H54 (cell line): Measurements from ENCODE around the gene PRPF6.
"Not testable (repeated sequence)": the region's sequence is repeated elsewhere in the genome, so short reads cannot be mapped to it uniquely, and the experiment has no call there.

Source experiments
- DNase-seq: peaks from one replicate; pipeline ENCODE4 v3.0.0; 2011; ENCODE audit warnings: low spot score, mixed read lengths; ENCODE audit not compliant: insufficient read length
- FAIRE-seq: peaks from 3 replicates; lab custom pipeline; 2011; peaks lifted over from hg19 to GRCh38; lab: Jason Lieb, UNC
- POLR2A ChIP-seq: IDR thresholded peaks from 2 replicates; pipeline ENCODE4 v1.6.1; 2011; ENCODE audit warnings: low read depth, mild to moderate bottlenecking, low read length

Gene PRPF6

DNA sequence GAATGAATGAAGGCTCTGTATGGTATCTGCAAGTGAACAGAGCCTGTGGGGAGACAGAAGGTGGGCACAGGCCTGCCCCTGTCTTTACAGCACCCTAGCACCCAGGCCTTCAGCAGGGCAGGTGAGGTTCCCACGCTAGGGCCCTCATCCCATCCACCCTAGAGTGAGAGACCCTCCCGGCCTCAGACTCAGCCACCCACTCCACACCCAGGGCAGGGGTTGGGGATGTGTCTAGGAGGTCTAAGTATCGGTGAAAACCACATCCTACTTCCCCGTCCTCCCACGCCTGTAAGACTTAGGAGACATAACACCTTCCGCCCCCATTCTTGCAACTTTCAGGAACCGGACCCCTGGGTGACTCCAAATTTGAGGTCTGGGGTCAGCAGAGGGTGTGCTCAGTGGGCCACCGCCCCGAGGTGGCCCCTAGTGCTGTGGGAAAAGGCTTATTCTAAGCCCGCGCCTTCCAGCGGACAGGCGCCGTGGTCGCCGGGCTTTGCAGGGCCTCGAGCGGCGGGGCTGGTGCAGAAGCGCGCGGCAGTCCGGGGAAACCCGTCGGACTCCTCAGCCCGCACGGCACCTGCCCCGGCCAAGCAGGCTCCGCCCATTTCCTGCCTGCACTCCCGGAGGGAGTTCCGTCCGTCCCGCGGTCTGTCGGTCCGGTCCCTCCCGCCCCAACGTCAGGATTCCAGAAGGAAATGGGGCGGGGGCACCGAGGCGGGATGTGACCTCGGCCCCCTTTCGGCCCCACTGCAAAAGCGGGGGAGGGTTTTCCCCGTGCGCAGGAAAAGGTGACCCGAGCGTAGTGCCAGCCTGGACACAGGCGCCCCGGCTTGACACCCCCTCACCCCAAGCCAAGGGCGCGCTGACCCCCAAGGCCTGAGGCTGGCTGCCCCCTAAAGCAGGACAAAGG is 2.4 kb upstream of the PRPF6 start:
- DNase-seq (peak; percentile 56), FAIRE-seq (no peak)
- TF ChIP-seq POLR2A = no peak; the same call in 1 of the 2 replicates

GRCh38 chr20:63979229-63979556 is 1.7 kb upstream of the PRPF6 start:
- TF ChIP-seq POLR2A = no peak
- DNase-seq (no peak), FAIRE-seq (no peak)

DNA sequence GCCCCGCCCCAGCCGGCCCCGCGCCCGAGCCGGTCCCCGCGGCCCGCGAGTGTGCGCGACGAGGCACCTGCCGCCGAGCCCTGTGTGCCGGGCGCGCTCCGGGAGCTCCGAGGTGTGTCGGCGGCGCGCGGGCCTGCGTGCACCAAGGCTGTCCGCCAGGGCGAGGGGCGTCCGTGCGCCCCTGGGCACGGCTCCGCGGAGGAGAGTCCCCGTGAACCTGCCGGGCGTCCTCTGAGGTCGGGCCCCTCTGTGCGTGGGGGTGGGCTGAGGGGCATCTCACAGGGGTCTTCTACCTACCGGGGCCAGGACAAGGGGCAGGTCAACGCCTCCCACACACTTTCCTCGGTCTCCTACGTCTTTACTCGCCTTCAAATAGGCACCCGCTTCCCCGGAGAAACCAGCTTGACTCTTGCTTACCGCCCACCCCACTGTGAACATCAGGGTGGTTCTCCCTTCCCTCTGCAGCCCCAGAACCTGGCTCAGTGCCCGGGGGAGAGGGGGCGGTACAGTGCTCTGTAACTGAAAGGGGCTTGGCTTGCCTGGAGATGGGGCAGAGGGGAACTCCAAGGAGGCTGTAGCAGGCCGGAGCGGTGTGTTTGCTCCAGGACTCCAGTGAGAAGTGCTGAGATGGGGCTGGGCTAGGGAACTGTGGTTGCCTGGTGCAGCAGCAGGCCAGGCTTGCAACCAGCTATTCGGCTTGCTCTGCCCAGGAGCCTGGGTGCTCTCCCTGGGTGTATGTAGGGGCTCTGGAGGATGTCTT is 1.2 kb upstream of the PRPF6 start, which contains the start of gene SAMD10:
Gene SAMD10, minus strand, starts transcription at position 86 of the 760 bp plus-strand sequence. CDS start 175 bp downstream, outside the sequence.
- DNase-seq = peak; percentile 52
- TF ChIP-seq POLR2A = no peak
- FAIRE-seq = no peak

DNA sequence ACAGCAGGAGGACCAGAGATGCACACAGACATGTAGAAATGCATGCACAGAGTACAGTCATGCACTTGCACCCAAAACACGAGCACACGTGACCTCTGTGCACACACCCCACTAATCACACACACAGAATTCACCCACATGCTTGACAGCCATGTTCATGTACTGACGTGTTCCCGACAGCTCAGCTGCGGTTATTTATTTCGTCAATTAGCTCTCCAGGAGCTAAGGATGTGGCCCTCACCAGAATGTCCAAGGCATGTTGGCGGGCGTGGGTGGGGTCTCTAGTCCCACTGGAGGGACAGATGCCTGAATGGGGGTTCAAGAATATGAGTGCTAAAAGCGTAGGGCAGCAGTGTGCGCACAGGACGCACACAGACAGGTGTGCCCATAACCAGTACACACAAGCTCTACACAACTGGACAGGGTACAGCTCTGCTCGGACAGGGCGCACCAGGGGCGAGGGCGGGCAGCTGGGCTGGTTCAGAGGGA is 571 bp upstream of the PRPF6 start:
- no peak for FAIRE-seq
- no peak for TF ChIP-seq POLR2A
- no peak for DNase-seq

DNA sequence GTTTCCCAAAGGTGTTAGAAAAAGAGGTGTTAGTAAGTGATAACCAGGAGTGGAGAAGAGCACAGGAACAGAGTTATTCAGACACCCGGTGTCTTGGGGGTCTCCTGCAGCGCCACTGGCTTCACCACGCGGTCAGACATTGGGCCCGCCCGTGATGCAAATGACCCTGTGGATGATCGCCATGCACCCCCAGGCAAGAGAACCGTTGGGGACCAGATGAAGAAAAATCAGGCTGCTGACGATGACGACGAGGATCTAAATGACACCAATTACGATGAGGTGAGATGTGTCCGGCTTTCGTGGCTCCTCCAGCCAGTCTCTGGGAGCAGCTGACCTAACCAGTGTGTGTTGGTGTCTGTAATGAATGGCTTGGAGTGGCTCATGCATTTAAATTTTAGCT is 2.0 kb downstream of the PRPF6 start:
- DNase-seq = no peak
- TF ChIP-seq POLR2A = no peak

DNA sequence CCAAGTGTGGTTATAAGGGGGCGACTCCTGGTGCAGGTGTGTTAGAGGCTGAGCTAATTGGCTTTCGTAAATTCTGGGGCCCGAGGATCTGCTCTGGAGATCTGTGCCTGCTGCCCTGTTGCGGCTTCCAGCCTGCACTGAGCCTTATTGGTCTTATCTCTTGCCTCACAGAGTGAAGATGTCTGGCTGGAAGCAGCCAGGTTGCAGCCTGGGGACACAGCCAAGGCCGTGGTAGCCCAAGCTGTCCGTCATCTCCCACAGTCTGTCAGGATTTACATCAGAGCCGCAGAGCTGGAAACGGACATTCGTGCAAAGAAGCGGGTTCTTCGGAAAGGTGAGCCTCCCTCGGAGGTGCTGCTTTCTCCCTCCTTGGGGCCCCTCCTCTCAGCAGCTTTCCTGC is 20.0 kb downstream of the PRPF6 start:
- FAIRE-seq (no peak), DNase-seq (no peak)
- TF ChIP-seq POLR2A = no peak

More for the DNA sequence above, 2.0 kb downstream of the PRPF6 start:
- FAIRE-seq = no peak

- FAIRE-seq = no peak
- no peak for TF ChIP-seq POLR2A
- no peak for DNase-seq
Observed at GRCh38 chr20:64001607-64002011, 20.7 kb downstream of the PRPF6 start.

DNA sequence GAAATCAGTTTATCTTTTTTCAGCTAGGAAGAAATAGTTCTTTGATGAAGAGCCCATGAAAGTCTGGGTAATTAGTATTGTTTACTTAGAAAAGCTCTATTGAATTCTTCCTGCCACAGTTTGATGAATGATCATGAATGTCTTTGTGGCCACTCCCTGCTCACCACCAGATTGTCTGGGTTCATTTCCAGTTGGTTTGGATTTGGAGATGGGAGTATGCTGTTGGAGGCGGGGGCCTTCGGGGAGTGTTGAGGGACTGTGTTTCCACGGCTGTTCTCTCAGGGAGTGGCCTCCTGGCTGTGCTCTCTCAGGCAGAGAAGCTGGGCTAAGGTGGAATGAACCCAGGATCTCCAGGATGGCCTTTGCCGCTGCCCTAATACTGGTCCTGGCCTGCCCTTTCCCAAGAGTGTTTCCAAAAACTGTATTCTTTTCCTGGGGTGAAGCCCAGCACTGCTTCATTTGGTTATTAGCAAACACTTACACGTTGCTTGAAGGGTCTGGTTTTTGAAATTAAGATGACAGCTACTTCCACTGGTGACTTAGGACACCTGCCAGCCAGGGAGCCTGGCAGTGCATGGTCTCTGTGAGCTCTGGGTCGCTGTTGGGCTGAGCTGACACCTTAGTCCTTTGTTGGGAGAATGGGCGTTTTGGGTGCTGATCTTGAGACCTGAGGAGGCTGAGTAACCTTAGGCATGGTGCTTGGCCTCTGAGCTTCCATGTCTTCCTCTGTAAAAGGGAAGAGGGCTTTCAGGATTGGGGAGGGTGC is 23.2 kb downstream of the PRPF6 start:
- DNase-seq = no peak
- no peak for TF ChIP-seq POLR2A
- FAIRE-seq = no peak

DNA sequence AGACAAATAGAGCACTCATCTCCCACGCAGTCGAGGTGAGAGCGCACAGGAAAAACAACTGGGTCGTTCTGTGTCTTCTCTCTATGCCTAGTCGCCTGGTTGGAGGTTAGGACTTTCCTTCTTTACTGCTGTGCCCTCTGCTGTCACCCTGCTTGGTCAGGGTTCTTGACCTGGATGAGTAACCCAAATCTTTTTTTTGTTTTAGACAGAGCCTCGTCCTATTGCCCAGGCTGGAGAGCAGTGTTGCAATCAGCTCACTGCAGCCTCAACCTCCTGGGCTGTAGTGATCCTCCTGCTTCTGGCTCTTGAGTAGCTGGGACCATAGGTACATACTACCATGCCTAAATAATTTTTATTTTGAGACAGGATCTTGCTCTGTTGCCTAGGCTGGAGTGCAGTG is 24.5 kb downstream of the PRPF6 start:
- no peak for DNase-seq
- no peak for FAIRE-seq
- TF ChIP-seq POLR2A = no peak

DNA sequence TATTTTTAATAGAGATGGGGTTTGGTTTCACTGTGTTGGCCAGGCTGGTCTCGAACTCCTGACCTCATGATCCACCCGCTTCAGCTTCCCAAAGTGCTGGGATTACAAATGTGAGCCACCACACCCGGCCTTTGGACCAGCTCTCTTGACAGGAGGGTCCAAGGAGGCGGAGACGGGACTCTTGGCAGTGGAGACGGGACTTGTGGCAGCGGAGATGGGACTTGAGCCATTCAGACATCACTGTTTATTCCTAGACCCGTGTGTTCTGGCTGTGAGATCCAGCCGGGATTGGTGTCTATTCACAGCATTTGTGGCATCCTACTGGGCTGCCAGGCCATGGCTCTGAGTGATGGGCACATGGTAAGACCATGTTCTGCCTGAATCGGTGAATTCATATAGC is 25.6 kb downstream of the PRPF6 start:
- FAIRE-seq (no peak), DNase-seq (no peak)
- TF ChIP-seq POLR2A = no peak

DNA sequence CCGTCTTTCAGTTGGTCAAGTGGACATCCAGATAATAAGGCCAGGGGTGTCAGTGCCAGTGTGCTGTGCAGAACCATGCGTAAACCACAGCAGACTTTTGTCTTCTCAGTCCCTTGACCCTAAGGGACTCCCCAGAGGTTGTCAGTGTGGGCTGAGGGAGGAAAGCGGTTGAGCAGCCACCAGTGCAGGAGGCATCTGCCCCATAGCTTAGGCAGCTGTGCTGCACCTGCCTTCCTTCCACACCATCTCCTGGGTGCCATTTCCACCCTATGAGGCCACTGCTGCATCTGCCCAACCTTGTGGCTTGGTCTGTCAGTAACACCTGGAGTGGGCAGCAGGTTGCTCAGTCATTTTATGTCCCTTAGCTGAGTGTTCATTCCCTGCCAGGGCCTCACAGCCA is 26.0 kb downstream of the PRPF6 start:
- FAIRE-seq (no peak), DNase-seq (no peak)
- no peak for TF ChIP-seq POLR2A

DNA sequence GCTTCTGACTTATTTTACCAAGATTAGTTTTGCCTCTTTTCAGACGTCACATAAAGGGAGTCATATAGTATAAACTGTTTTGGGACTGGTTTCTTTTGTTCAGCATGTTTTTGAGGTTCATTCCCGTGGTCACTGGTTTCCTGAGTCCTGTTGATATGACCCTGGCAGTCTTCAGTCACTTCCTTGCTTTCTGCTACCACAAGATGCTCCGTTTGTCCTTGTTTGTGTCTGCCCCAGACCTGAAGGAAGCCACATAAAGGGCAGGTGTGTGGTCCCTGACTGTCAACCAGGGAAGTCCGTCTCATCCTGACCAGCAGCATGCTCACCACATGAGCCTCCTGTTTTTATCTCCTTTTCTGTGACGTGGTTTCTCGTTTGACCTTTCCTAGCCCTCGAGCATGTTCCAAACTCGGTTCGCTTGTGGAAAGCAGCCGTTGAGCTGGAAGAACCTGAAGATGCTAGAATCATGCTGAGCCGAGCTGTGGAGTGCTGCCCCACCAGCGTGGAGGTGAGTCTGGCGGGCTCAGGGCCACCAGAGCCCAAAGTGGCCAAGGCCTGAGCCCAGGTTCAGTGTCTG is 29.0 kb downstream of the PRPF6 start:
- no peak for TF ChIP-seq POLR2A
- no peak for FAIRE-seq
- no peak for DNase-seq

- no peak for FAIRE-seq
- no peak for DNase-seq
- no peak for TF ChIP-seq POLR2A
Observed at GRCh38 chr20:64010711-64011237, 29.8 kb downstream of the PRPF6 start.

DNA sequence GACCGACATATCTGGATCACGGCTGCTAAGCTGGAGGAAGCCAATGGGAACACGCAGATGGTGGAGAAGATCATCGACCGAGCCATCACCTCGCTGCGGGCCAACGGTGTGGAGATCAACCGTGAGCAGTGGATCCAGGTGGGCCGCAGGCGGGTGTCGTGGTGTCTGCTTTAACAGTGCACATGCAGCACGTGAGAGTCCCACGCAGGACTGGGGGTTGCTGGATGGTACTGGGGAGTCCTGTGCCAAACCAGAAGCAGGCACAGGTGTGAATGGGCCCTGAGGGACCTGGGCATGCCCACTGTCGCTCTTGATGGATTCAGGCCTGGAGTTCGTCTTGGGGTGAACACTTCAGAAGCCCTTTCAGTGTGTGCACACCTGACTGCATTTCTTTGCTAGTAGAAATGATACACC is 30.4 kb downstream of the PRPF6 start:
- DNase-seq (no peak), FAIRE-seq (no peak)
- TF ChIP-seq POLR2A = no peak

DNA sequence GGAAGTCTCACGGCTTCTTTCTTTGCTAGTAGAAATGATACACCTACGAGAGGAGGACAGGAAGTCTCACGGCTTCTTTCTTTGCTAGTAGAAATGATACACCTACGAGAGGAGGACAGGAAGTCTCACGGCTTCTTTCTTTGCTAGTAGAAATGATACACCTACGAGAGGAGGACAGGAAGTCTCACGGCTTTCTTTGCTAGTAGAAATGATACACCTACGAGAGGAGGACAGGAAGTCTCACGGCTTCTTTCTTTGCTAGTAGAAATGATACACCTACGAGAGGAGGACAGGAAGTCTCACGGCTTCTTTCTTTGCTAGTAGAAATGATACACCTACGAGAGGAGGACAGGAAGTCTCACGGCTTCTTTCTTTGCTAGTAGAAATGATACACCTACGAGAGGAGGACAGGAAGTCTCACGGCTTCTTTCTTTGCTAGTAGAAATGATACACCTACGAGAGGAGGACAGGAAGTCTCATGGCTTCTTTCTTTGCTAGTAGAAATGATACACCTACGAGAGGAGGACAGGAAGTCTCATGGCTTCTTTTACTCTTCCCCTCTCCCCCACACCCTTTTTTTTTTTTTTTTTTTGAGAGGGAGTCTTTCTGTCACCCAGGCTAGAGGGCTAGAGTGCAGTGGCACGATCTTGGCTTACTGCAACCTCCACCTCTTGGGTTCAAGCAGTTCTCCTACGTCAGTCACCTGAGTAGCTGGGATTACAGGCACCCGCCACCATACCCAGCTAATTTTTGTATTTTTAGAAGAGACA is 31.6 kb downstream of the PRPF6 start:
- FAIRE-seq = not testable (repeated sequence)

More for the DNA sequence above, 31.6 kb downstream of the PRPF6 start:
- not testable (repeated sequence) for DNase-seq
